HL-60 (cell line): ENCODE data around the gene TC2N.

Experiments used
- DNase-seq, 2 experiments: peaks; one replicate each; pipeline ENCODE4 v3.0.0-alpha.2; 2010 to 2020; ENCODE audit warnings: low read depth in 1 of 2, low spot score in 1 of 2
- H3K27ac ChIP-seq: fragments of 250-450 bp; sonication (Bioruptor Pico); replicated peaks from 2 replicates; pipeline ENCODE4 v1.5.1; 2020; ENCODE audit warnings: mild to moderate bottlenecking, moderate library complexity
- H3K27me3 ChIP-seq: fragments of 250-450 bp; sonication (Bioruptor Pico); 2 replicates; pipeline ENCODE4 v1.5.1; 2021; ENCODE audit warnings: mild to moderate bottlenecking, moderate library complexity; ENCODE audit not compliant: insufficient read depth, poor library complexity, severe bottlenecking
- H3K4me3 ChIP-seq: replicated peaks from 2 replicates; pipeline ENCODE4 v1.5.1; 2011; ENCODE audit warnings: mild to moderate bottlenecking, control low read depth, low read length; ENCODE audit not compliant: insufficient read depth
- CTCF ChIP-seq: IDR thresholded peaks from one replicate; pipeline ENCODE4 v1.5.1; 2011; ENCODE audit warnings: low read length, control low read depth, inconsistent platforms; ENCODE audit not compliant: insufficient read depth
- GABPA ChIP-seq: IDR thresholded peaks from 2 replicates; pipeline ENCODE4 v1.6.1; 2012; ENCODE audit warnings: low read depth
- POLR2AphosphoS5 ChIP-seq: IDR thresholded peaks from 2 replicates; pipeline ENCODE4 v1.6.1; 2012; ENCODE audit warnings: low read depth
- REST ChIP-seq: IDR thresholded peaks from 2 replicates; pipeline ENCODE4 v1.6.1; 2012; ENCODE audit warnings: low read depth; ENCODE audit not compliant: insufficient replicate concordance
- SPI1 ChIP-seq: IDR thresholded peaks from 2 replicates; pipeline ENCODE4 v1.6.1; 2012; ENCODE audit warnings: low read depth, mild to moderate bottlenecking, borderline replicate concordance

TC2N gene

GRCh38 chr14:91854327-91854934 lies 12.9 kb downstream of the TC2N start:
- peaks cover 3% of the 10 kb centered on the region for H3K27me3 ChIP-seq
- DNase-seq, result no peak
- TF ChIP-seq REST (no peak), SPI1 (no peak), CTCF (no peak), GABPA (no peak), POLR2AphosphoS5 (no peak)
- no peak overlapping the region for H3K4me3 ChIP-seq
- H3K27ac ChIP-seq, result no peak overlapping the region

GRCh38 chr14:91851563-91851962 lies 15.8 kb downstream of the TC2N start:
- no peak overlapping the region for H3K27ac ChIP-seq
- H3K4me3 ChIP-seq, result no peak overlapping the region
- TF ChIP-seq SPI1 (no peak), REST (no peak), CTCF (no peak), GABPA (no peak), POLR2AphosphoS5 (no peak)
- H3K27me3 ChIP-seq, result peaks cover 7% of the 10 kb centered on the region
- DNase-seq, result no peak

- Histone ChIP-seq H3K4me3 (no peak overlapping the region), H3K27ac (no peak overlapping the region), H3K27me3 (peaks cover 9% of the 10 kb centered on the region)
- no peak for DNase-seq
- TF ChIP-seq GABPA (no peak), REST (no peak), CTCF (no peak), SPI1 (no peak), POLR2AphosphoS5 (no peak)
These were observed 18.8 kb downstream of the TC2N start for GRCh38 chr14:91848504-91849001.
